ENCODE data around the gene IPMK. TPM values are rescaled to one million over a fixed set of nuclear protein-coding genes. Genes with fewer than 3 reads are reported as not detected.
"Not testable (repeated sequence)": the region's sequence is repeated elsewhere in the genome, so short reads cannot be mapped to it uniquely, and the experiment has no call there.

The IPMK gene
- polyA plus RNA-seq, 1 donor: 21.5 TPM

DNA sequence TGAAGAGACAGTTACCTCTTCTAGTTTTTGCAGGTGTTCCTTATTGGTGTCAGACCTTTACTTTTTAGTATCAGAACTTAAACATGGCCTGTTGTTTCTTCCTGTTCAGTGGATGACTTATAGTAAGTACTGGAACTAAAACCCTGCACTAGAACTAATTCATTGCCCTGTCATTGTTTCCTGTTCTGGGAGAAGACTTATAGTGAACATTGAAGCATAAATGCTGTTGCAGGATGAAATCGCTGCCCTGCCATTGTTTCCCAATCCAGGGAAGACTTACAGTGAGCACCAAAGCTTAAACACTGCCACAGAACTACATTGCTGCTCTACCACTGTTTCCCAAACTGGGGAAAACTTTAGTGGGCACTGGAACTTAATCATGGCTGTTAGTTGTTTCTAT lies 13.1 kb downstream of the IPMK start:
- H3K27ac ChIP-seq (ENCODE audit: low read length): no peak overlapping the region
- H3K4me3 ChIP-seq (ENCODE audit: low read length): no peak overlapping the region
- peaks cover 19% of the 10 kb centered on the region for H3K9me3 ChIP-seq (ENCODE audit: control insufficient read depth, low read depth, low read length)
- DNase-seq: no peak
- WGBS (ENCODE audit: insufficient coverage, low lambda C conversion rate): no CpG with 5 or more reads among the region's 1 CpG
- H3K27me3 ChIP-seq (ENCODE audit: control insufficient read depth, insufficient read depth, low read length): no peaks in the 10 kb centered on the region
- no peaks in the 10 kb centered on the region for H3K4me1 ChIP-seq (ENCODE audit: control insufficient read depth, insufficient read depth, low read length)
- peaks cover 14% of the 10 kb centered on the region for H3K36me3 ChIP-seq (ENCODE audit: control insufficient read depth, insufficient read depth, low read length)

DNA sequence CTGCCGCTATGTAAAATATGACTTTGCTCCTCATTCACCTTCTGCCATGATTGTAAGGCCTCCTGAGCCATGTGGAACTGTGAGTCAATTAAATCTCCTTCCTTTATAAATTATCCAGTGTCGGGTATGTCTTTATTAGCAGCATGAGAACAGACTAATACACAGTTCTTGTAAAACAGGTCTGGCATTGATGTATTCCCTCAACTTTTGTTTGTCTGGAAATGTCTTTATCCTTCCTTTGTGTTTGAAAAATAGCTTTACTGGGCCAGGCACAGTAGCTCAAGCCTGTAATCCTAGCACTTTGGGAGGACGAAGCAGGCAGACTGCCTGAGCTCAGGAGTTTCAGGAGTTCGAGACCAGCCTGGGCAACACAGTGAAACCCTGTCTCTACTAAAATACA lies 14.5 kb downstream of the IPMK start:
- H3K27ac ChIP-seq (ENCODE audit: low read length): no peak overlapping the region
- no peak for DNase-seq
- H3K36me3 ChIP-seq (ENCODE audit: control insufficient read depth, insufficient read depth, low read length): peaks cover 14% of the 10 kb centered on the region
- no peaks in the 10 kb centered on the region for H3K27me3 ChIP-seq (ENCODE audit: control insufficient read depth, insufficient read depth, low read length)
- no CpG with 5 or more reads among the region's 4 CpGs for WGBS (ENCODE audit: insufficient coverage, low lambda C conversion rate)
- peaks cover 19% of the 10 kb centered on the region for H3K9me3 ChIP-seq (ENCODE audit: control insufficient read depth, low read depth, low read length)
- no peak overlapping the region for H3K4me3 ChIP-seq (ENCODE audit: low read length)
- no peaks in the 10 kb centered on the region for H3K4me1 ChIP-seq (ENCODE audit: control insufficient read depth, insufficient read depth, low read length)

DNA sequence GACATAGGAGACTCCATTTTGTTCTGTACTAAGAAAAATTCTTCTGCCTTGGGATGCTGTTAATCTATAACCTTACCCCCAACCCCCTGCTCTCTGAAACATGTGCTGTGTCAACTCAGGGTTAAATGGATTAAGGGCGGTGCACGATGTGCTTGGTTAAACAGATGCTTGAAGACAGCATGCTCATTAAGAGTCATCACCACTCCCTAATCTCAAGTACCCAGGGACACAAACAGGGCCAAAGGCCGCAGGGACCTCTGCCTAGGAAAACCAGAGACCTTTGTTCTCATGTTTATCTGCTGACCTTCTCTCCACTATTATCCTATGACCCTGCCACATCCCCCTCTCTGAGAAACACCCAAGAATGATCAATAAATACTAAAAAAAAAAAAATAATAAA lies 23.0 kb downstream of the IPMK start:
- not testable (repeated sequence) for H3K4me1 ChIP-seq (ENCODE audit: control insufficient read depth, insufficient read depth, low read length); H3K27ac ChIP-seq (ENCODE audit: low read length); H3K36me3 ChIP-seq (ENCODE audit: control insufficient read depth, insufficient read depth, low read length); H3K4me3 ChIP-seq (ENCODE audit: low read length); H3K27me3 ChIP-seq (ENCODE audit: control insufficient read depth, insufficient read depth, low read length); DNase-seq
- no CpG with 5 or more reads among the region's 3 CpGs for WGBS (ENCODE audit: insufficient coverage, low lambda C conversion rate)
- H3K9me3 ChIP-seq (ENCODE audit: control insufficient read depth, low read depth, low read length): peaks cover 14% of the 10 kb centered on the region

GRCh38 chr10:58244242-58244641 lies 23.5 kb downstream of the IPMK start:
- not testable (repeated sequence) for H3K27me3 ChIP-seq (ENCODE audit: control insufficient read depth, insufficient read depth, low read length); H3K4me1 ChIP-seq (ENCODE audit: control insufficient read depth, insufficient read depth, low read length); H3K4me3 ChIP-seq (ENCODE audit: low read length); H3K27ac ChIP-seq (ENCODE audit: low read length); H3K36me3 ChIP-seq (ENCODE audit: control insufficient read depth, insufficient read depth, low read length); DNase-seq
- H3K9me3 ChIP-seq (ENCODE audit: control insufficient read depth, low read depth, low read length): peaks cover 14% of the 10 kb centered on the region
- no CpG with 5 or more reads among the region's 28 CpGs for WGBS (ENCODE audit: insufficient coverage, low lambda C conversion rate)

DNA sequence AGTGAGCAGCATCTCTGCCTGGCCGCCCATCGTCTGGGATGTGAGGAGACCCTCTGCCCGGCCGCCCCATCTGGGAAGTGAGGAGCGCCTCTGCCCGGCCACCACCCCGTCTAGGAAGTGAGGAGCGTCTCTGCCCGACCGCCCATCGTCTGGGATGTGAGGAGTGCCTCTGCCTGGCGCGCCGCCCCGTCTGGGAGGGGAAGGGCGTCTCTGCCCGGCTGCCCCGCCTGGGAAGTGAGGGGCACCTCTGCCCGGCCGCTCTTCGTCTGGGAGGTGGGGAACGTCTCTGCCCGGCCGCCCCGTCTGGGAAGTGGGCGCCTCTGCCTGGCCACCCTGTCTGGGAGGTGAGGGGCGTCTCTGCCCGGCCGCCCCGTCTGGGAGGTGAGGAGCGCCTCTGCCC lies 23.9 kb downstream of the IPMK start:
- DNase-seq; H3K27ac ChIP-seq (ENCODE audit: low read length); H3K4me3 ChIP-seq (ENCODE audit: low read length); H3K36me3 ChIP-seq (ENCODE audit: control insufficient read depth, insufficient read depth, low read length); H3K27me3 ChIP-seq (ENCODE audit: control insufficient read depth, insufficient read depth, low read length); H3K4me1 ChIP-seq (ENCODE audit: control insufficient read depth, insufficient read depth, low read length): not testable (repeated sequence)
- no CpG with 5 or more reads among the region's 31 CpGs for WGBS (ENCODE audit: insufficient coverage, low lambda C conversion rate)
- peaks cover 14% of the 10 kb centered on the region for H3K9me3 ChIP-seq (ENCODE audit: control insufficient read depth, low read depth, low read length)

- Histone ChIP-seq H3K9me3 (ENCODE audit: control insufficient read depth, low read depth, low read length) (peaks cover 14% of the 10 kb centered on the region), H3K27ac (ENCODE audit: low read length) (no peak overlapping the region), H3K4me3 (ENCODE audit: low read length) (no peak overlapping the region), H3K4me1 (ENCODE audit: control insufficient read depth, insufficient read depth, low read length) (no peaks in the 10 kb centered on the region), H3K36me3 (ENCODE audit: control insufficient read depth, insufficient read depth, low read length) (peaks cover 2% of the 10 kb centered on the region), H3K27me3 (ENCODE audit: control insufficient read depth, insufficient read depth, low read length) (no peaks in the 10 kb centered on the region)
- no peak for DNase-seq
- WGBS (ENCODE audit: insufficient coverage, low lambda C conversion rate): no CpG with 5 or more reads among the region's 18 CpGs
Measured at GRCh38 chr10:58243269-58243668, 24.4 kb downstream of the IPMK start.

GRCh38 chr10:58241346-58241745 lies 26.3 kb downstream of the IPMK start:
- WGBS (ENCODE audit: insufficient coverage, low lambda C conversion rate): no CpG with 5 or more reads among the region's 3 CpGs

DNA sequence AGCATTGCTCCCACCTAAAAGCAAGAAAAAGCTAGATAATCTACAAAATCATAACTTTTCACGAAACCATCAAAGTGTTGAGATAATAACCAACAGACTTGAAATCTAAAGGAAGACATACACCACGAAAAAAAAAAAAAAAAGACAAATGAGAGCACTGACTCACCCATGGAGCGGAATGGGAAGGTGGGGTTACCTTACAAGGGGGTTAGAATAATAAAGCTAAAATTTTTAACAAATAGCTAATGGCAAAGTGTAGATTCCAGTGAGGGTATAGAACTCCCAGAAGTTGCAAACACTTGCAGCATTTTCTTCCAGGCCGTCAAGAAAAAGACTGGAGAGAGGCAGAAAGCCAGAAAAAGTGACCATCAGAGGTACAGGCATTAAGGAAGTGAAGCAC lies 27.2 kb downstream of the IPMK start:
- Histone ChIP-seq H3K4me3 (ENCODE audit: low read length) (no peak overlapping the region), H3K27ac (ENCODE audit: low read length) (no peak overlapping the region), H3K4me1 (ENCODE audit: control insufficient read depth, insufficient read depth, low read length) (no peaks in the 10 kb centered on the region), H3K27me3 (ENCODE audit: control insufficient read depth, insufficient read depth, low read length) (no peaks in the 10 kb centered on the region), H3K36me3 (ENCODE audit: control insufficient read depth, insufficient read depth, low read length) (peaks cover 10% of the 10 kb centered on the region), H3K9me3 (ENCODE audit: control insufficient read depth, low read depth, low read length) (peaks cover 14% of the 10 kb centered on the region)
- DNase-seq: no peak
- WGBS (ENCODE audit: insufficient coverage, low lambda C conversion rate): 89% methylated on average over 2 of the region's 4 CpGs

More at GRCh38 chr10:58241346-58241745, 26.3 kb downstream of the IPMK start:
- Histone ChIP-seq H3K9me3 (ENCODE audit: control insufficient read depth, low read depth, low read length) (peaks cover 14% of the 10 kb centered on the region), H3K36me3 (ENCODE audit: control insufficient read depth, insufficient read depth, low read length) (peaks cover 9% of the 10 kb centered on the region), H3K27ac (ENCODE audit: low read length) (no peak overlapping the region), H3K4me1 (ENCODE audit: control insufficient read depth, insufficient read depth, low read length) (no peaks in the 10 kb centered on the region), H3K27me3 (ENCODE audit: control insufficient read depth, insufficient read depth, low read length) (no peaks in the 10 kb centered on the region), H3K4me3 (ENCODE audit: low read length) (no peak overlapping the region)
- DNase-seq: no peak

DNA sequence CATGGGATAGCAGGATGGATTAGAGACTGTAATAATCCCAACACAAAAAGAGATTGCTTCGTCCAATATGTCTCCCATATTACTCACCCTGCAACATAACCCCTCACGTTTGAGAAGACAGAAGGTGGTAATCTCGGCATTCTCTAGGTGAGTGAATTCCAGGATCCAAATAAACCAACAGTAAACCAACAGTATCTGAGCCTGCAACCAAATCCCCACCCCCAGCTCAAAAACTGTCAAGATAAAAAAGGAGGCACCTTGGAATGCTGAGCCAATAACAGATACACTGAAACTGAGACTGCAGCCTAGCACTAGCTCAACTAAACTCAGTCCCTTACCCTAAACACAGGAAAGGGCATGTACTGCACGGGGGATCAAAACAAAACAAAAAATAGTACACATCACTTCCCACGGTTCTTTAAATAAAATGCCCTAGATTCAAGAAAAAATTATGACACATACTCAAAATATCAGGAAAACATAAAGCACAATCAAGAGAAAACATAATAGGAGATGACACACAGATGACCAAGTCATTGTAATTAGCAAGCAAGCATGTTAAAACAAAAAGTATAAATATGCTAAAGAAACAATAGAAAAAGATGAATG lies 28.0 kb downstream of the IPMK start:
- H3K4me3 ChIP-seq (ENCODE audit: low read length): no peak overlapping the region
- H3K36me3 ChIP-seq (ENCODE audit: control insufficient read depth, insufficient read depth, low read length): peaks cover 12% of the 10 kb centered on the region
- H3K4me1 ChIP-seq (ENCODE audit: control insufficient read depth, insufficient read depth, low read length): no peaks in the 10 kb centered on the region
- no peaks in the 10 kb centered on the region for H3K27me3 ChIP-seq (ENCODE audit: control insufficient read depth, insufficient read depth, low read length)
- 95% methylated on average over 2 of the region's 5 CpGs for WGBS (ENCODE audit: insufficient coverage, low lambda C conversion rate)
- DNase-seq: no peak
- no peak overlapping the region for H3K27ac ChIP-seq (ENCODE audit: low read length)
- peaks cover 14% of the 10 kb centered on the region for H3K9me3 ChIP-seq (ENCODE audit: control insufficient read depth, low read depth, low read length)

DNA sequence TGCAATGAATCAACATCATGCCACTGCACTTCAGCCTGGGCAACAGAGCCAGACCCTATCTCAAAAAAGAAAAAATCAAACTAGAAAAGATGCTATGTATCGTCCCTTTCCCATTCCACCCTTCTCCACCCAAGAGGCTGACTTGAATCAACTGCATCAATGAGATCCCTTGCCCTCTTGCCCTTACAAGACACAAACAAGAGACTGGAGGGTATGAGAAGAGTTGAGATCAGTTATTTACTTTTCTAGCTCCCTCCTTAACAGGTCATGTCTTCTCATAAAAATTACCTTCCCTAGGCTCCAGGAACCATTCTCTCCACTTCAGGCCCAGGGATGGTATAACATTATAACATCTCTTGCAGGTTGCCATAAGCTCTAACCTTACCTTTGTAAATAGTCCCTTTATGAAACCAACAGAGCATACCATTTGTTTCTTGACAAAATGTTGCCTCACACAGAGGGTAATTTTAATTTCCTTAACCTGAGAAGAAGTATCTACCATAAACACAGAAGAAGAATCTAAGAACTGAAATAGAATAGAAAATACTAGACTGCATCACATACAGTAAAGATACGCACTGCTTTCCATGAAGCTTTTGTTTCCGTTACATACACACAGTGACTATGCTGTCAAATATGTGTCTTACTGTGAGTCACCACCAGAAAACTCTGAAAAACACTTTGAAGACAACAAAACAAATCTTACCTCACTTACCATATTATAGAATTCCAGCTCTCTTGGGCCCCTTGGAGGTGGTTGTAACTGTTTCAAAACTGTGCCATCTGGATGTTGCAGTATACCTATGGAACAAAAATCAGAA lies 30.5 kb downstream of the IPMK start:
- Histone ChIP-seq H3K27ac (ENCODE audit: low read length) (no peak overlapping the region), H3K4me1 (ENCODE audit: control insufficient read depth, insufficient read depth, low read length) (no peaks in the 10 kb centered on the region), H3K4me3 (ENCODE audit: low read length) (no peak overlapping the region), H3K9me3 (ENCODE audit: control insufficient read depth, low read depth, low read length) (no peaks in the 10 kb centered on the region), H3K27me3 (ENCODE audit: control insufficient read depth, insufficient read depth, low read length) (no peaks in the 10 kb centered on the region), H3K36me3 (ENCODE audit: control insufficient read depth, insufficient read depth, low read length) (peaks cover 12% of the 10 kb centered on the region)
- no peak for DNase-seq
- whole genome bisulfite sequencing (ENCODE audit: insufficient coverage, low lambda C conversion rate): 83% methylated on average over 1 of the region's 3 CpGs

DNA sequence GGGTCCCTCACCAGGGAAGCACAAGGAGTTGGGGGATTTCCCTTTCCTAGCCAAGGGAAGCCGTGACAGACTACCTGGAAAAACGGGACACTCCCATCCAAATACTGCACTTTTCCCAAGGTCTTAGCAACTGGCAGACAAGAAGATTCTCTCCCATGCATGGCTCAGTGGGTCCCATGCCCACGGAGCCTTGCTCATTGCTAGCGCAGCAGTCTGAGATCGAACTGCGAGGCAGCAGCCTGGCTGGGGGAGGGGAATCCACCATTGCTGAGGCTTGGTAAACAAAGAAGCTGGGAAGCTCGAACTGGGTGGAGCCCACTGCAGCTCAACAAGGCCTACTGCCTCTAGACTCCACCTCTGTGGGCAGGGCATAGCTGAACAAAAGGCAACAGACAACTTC lies 37.8 kb downstream of the IPMK start:
- H3K36me3 ChIP-seq (ENCODE audit: control insufficient read depth, insufficient read depth, low read length); H3K27ac ChIP-seq (ENCODE audit: low read length); DNase-seq; H3K27me3 ChIP-seq (ENCODE audit: control insufficient read depth, insufficient read depth, low read length); H3K4me3 ChIP-seq (ENCODE audit: low read length); H3K9me3 ChIP-seq (ENCODE audit: control insufficient read depth, low read depth, low read length): not testable (repeated sequence)
- peaks cover 16% of the 10 kb centered on the region for H3K4me1 ChIP-seq (ENCODE audit: control insufficient read depth, insufficient read depth, low read length)
- no CpG with 5 or more reads among the region's 7 CpGs for WGBS (ENCODE audit: insufficient coverage, low lambda C conversion rate)
